OCI-LY3 (cell line): ENCODE data around the gene SEMA3G.

Experiments
- H2AFZ ChIP-seq: fragments of 200-600, 300-600 bp; shearing (Covaris generic); 2 replicates; pipeline ENCODE4 v1.6.0; 2014; ENCODE audit warnings: antibody characterized with exemption, low read depth, low read length
- H3K27ac ChIP-seq: fragments of 200-600, 300-600 bp; sonication (generic); 2 replicates; pipeline ENCODE4 v1.5.1; 2014; ENCODE audit warnings: mild to moderate bottlenecking, low read length, moderate library complexity, mixed read lengths
- H3K27me3 ChIP-seq: fragments of 200-600, 300-600 bp; sonication (generic); 2 replicates; pipeline ENCODE4 v1.6.1; 2014; ENCODE audit warnings: low read depth, low read length, mixed read lengths
- H3K36me3 ChIP-seq: fragments of 200-600, 300-600 bp; sonication (generic); replicated peaks from 2 replicates; pipeline ENCODE3; 2014; ENCODE audit warnings: low read depth, low read length, mixed read lengths
- H3K4me1 ChIP-seq: fragments of 300-600, 200-600 bp; sonication (generic); 2 replicates; pipeline ENCODE4 v1.6.1; 2014; ENCODE audit warnings: low read length, mixed read lengths
- H3K4me2 ChIP-seq: fragments of 200-600, 300-600 bp; sonication (generic); 2 replicates; pipeline ENCODE4 v1.6.1; 2014; ENCODE audit warnings: low read length, mixed read lengths
- H3K4me3 ChIP-seq: fragments of 300-600, 200-600 bp; sonication (generic); 2 replicates; pipeline ENCODE4 v1.5.1; 2014; ENCODE audit warnings: antibody characterized with exemption, mild to moderate bottlenecking, low read length, moderate library complexity
- H3K79me2 ChIP-seq: fragments of 300-600, 200-600 bp; shearing (Covaris generic); 2 replicates; pipeline ENCODE4 v1.6.1; 2014; ENCODE audit warnings: mild to moderate bottlenecking, low read length, mixed read lengths
- H3K9ac ChIP-seq: fragments of 300-600, 200-600 bp; shearing (Covaris generic); 2 replicates; pipeline ENCODE4 v1.6.0; 2014; ENCODE audit warnings: mild to moderate bottlenecking, low read length, moderate library complexity
- H3K9me3 ChIP-seq: fragments of 200-600, 300-600 bp; shearing (Covaris generic); 2 replicates; pipeline ENCODE4 v1.6.1; 2014; ENCODE audit warnings: low read length, mixed read lengths; ENCODE audit not compliant: insufficient read depth
- H4K20me1 ChIP-seq: fragments of 200-600, 300-600 bp; sonication (generic); 2 replicates; pipeline ENCODE4 v1.6.1; 2016; ENCODE audit warnings: low read length, mixed read lengths; ENCODE audit not compliant: insufficient read depth
- CTCF ChIP-seq: fragments of 200-600, 300-600 bp; sonication (generic); IDR thresholded peaks from 2 replicates; pipeline ENCODE4 v1.5.1; 2014; ENCODE audit warnings: antibody characterized with exemption, low read length, low read depth
- EZH2phosphoT487 ChIP-seq: fragments of 200-600 bp; shearing (Covaris generic); IDR thresholded peaks from 2 replicates; pipeline ENCODE4 v1.6.1; 2018; ENCODE audit warnings: antibody characterized with exemption, mixed run types, low read depth

Gene SEMA3G

GRCh38 chr3:52407779-52408178, 37.1 kb downstream of the SEMA3G start:
- H3K4me2 ChIP-seq, result no peak overlapping the region

GRCh38 chr3:52406791-52407510, 38.0 kb downstream of the SEMA3G start:
- Histone ChIP-seq H3K36me3 (peaks cover 55% of the 10 kb centered on the region), H2AFZ (no peak overlapping the region), H3K4me2 (no peak overlapping the region)

More at GRCh38 chr3:52407779-52408178, 37.1 kb downstream of the SEMA3G start:
- Histone ChIP-seq H3K4me1 (peaks cover 17% of the 10 kb centered on the region), H3K27ac (no peak overlapping the region), H3K4me3 (no peak overlapping the region), H2AFZ (no peak overlapping the region), H4K20me1 (no peaks in the 10 kb centered on the region), H3K36me3 (peaks cover 47% of the 10 kb centered on the region), H3K9ac (no peak overlapping the region), H3K9me3 (no peaks in the 10 kb centered on the region), H3K79me2 (peaks cover 28% of the 10 kb centered on the region), H3K27me3 (no peaks in the 10 kb centered on the region)
- TF ChIP-seq EZH2phosphoT487 (no peak), CTCF (no peak)

GRCh38 chr3:52406231-52406661, 38.7 kb downstream of the SEMA3G start:
- H3K4me2 ChIP-seq, result no peak overlapping the region
- no peak overlapping the region for H3K27ac ChIP-seq
- TF ChIP-seq EZH2phosphoT487 (no peak), CTCF (no peak)
- peaks cover 62% of the 10 kb centered on the region for H3K36me3 ChIP-seq
- no peak overlapping the region for H3K4me3 ChIP-seq
- H3K27me3 ChIP-seq, result no peaks in the 10 kb centered on the region
- no peak overlapping the region for H3K9ac ChIP-seq
- no peak overlapping the region for H2AFZ ChIP-seq
- H4K20me1 ChIP-seq, result no peaks in the 10 kb centered on the region
- H3K4me1 ChIP-seq, result peaks cover 10% of the 10 kb centered on the region
- peaks cover 24% of the 10 kb centered on the region for H3K79me2 ChIP-seq
- no peaks in the 10 kb centered on the region for H3K9me3 ChIP-seq

More at GRCh38 chr3:52406791-52407510, 38.0 kb downstream of the SEMA3G start:
- H3K27me3 ChIP-seq, result no peaks in the 10 kb centered on the region
- peaks cover 28% of the 10 kb centered on the region for H3K79me2 ChIP-seq
- no peak overlapping the region for H3K4me3 ChIP-seq
- H3K9me3 ChIP-seq, result no peaks in the 10 kb centered on the region
- peaks cover 17% of the 10 kb centered on the region for H3K4me1 ChIP-seq
- no peak overlapping the region for H3K9ac ChIP-seq
- no peaks in the 10 kb centered on the region for H4K20me1 ChIP-seq
- TF ChIP-seq EZH2phosphoT487, result no peak
- no peak for TF ChIP-seq CTCF
- H3K27ac ChIP-seq, result no peak overlapping the region

- H3K4me2 ChIP-seq, result no peak overlapping the region
- no peaks in the 10 kb centered on the region for H3K27me3 ChIP-seq
- no peaks in the 10 kb centered on the region for H4K20me1 ChIP-seq
- H2AFZ ChIP-seq, result no peak overlapping the region
- no peak overlapping the region for H3K4me3 ChIP-seq
- H3K36me3 ChIP-seq, result peaks cover 68% of the 10 kb centered on the region
- no peak overlapping the region for H3K27ac ChIP-seq
- peaks cover 21% of the 10 kb centered on the region for H3K79me2 ChIP-seq
- H3K9ac ChIP-seq, result no peak overlapping the region
- no peaks in the 10 kb centered on the region for H3K9me3 ChIP-seq
- TF ChIP-seq CTCF (no peak), EZH2phosphoT487 (no peak)
- peaks cover 8% of the 10 kb centered on the region for H3K4me1 ChIP-seq
Observed at GRCh38 chr3:52405601-52406110, 39.2 kb downstream of the SEMA3G start.
